ENCODE results near the gene ACAN.

The ACAN gene

DNA sequence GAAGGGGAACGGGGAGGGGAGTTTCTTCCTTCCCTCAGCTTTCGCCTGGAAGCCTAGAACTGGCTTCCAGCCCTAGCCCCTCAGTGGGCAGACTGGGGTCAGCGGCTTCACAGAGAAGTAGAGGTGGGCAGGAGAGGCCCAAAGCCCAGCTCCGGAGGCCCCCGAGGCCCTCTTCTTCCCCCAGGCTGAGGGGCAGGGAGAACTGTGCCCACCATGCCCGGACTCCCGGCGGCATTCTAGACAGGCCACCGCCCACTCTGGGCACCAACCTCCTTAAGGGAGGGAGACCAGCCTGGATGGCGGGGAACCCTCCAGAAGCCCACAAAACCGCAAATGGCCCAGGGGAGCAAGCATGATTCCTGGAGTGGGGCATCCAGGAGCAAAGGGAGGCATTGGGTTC lies 74.2 kb downstream of the ACAN start:
- no peak for DNase-seq (ENCODE audit: low read depth, low spot score)
- ChIA-PET CTCF (interaction anchor here (1.2 to 4.7 kb wide), 10 partner anchors 12 to 424 kb away, joined by 3 to 42 read pairs (median 18); no protein-coding TSS in a partner anchor), POLR2A (interaction anchor here (0.7 kb wide), 1 partner anchor 212 kb away, joined by 3 read pairs; no protein-coding TSS in a partner anchor)
- TF ChIP-seq, protein P1, sequence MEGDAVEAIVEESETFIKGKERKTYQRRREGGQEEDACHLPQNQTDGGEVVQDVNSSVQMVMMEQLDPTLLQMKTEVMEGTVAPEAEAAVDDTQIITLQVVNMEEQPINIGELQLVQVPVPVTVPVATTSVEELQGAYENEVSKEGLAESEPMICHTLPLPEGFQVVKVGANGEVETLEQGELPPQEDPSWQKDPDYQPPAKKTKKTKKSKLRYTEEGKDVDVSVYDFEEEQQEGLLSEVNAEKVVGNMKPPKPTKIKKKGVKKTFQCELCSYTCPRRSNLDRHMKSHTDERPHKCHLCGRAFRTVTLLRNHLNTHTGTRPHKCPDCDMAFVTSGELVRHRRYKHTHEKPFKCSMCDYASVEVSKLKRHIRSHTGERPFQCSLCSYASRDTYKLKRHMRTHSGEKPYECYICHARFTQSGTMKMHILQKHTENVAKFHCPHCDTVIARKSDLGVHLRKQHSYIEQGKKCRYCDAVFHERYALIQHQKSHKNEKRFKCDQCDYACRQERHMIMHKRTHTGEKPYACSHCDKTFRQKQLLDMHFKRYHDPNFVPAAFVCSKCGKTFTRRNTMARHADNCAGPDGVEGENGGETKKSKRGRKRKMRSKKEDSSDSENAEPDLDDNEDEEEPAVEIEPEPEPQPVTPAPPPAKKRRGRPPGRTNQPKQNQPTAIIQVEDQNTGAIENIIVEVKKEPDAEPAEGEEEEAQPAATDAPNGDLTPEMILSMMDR (IDR thresholded peaks at IDR 0.05; ENCODE audit: insufficient read depth, low read length, missing control alignments) = no peak
- no peak overlapping the region for H3K4me3 ChIP-seq (ENCODE audit: low read depth, low read length)

DNA sequence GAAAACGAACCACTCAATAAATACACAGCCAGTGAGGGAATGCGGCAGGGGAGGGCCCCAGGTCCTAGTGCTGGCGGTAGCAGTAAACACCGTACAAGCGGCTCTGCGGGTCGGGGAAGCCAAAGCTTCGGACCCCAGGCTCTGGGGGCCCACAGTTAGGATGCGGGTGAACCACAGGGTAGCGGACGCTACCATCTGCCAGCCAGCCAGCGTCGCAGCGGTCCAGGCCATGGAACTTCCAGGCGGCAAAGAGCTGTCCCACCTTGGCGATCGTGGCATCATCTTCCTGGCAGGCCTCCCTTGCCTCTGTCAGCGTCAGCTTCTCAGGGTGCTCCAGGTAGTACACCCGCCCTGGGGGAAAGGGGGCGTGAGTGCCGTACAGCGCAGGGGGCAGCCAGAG lies 74.7 kb downstream of the ACAN start:
- POLR2A ChIA-PET = no interaction called here
- TF ChIP-seq, protein P1 (IDR thresholded peaks at IDR 0.05; ENCODE audit: insufficient read depth, low read length, missing control alignments) = no peak
- DNase-seq (ENCODE audit: low read depth, low spot score) = no peak
- H3K4me3 ChIP-seq (ENCODE audit: low read depth, low read length) = no peak overlapping the region
- CTCF ChIA-PET = interaction anchor here (0.8 to 4.7 kb wide), 25 partner anchors 9 to 423 kb away, joined by 3 to 42 read pairs (median 9); partner anchors contain the start of gene HAPLN3

DNA sequence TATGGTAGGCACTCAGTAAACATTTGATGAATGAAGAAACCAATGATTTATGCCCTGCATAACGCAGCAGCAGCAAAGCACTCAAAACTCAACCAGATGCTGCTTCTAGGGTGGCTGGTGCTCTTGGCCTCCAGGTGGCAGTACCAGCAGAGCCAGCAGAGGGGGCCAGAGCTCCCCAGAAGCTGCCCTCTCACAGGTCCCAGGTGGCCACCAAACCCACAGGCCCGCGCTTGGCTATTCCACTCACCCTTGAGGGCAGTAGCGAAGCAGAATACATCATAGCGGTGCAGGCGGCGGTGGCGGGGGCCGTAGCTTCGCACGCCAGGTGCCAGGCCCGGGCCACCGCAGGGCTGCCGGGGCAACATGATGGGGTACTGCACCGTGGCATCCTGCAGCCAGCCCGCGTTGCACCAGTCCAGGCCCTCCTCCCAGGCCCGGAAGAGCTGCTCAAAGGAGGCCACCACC lies 75.5 kb downstream of the ACAN start:
- TF ChIP-seq, protein P1 (IDR thresholded peaks at IDR 0.05; ENCODE audit: insufficient read depth, low read length, missing control alignments) = peak; percentile 90
- H3K4me3 ChIP-seq (ENCODE audit: low read depth, low read length) = no peak overlapping the region
- POLR2A ChIA-PET = no interaction called here
- no peak for DNase-seq (ENCODE audit: low read depth, low spot score)
- CTCF ChIA-PET = interaction anchor here (0.7 to 4.7 kb wide), 34 partner anchors 10 to 393 kb away, joined by 3 to 42 read pairs (median 6); partner anchors contain the start of gene HAPLN3

DNA sequence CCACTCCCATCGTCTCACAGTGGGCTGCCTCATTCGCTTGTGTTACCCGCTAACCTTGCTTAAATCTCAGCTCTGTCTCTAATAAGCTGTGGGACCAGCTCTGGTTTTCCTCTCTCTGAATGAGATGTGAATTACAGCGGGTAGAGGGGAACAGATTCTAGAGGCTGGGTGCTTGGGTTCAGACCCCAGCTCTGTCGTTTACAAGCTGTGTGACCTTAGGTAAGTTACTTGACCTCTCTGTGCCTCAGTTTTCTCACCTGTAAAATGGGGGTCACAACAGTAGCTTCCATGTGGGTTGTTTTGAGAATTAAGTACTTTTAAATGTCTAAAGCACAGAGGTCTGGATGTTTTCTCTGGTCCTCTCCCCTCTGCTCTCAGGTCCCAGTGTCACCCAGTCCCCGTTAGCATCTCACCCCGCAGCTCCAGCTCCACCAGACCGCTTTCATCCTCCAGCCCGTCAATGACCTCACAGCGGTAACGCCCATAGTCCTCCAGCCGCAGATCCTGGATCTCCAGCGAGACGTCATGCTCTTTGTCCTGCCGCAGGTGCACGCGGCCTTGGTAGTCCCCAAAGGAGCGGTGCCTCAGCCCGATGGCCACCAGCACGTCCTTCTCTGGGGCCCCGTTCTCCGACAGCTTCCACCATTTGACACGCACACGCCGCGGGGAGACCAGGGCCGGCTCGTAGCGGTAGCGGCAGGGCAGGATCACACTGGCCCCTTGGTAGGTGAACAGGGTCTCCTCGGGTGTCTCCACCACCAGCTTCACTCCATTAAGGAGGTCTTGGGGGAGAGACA lies 77.9 kb downstream of the ACAN start:
- H3K4me3 ChIP-seq (ENCODE audit: low read depth, low read length) = no peak overlapping the region
- TF ChIP-seq, protein P1 (IDR thresholded peaks at IDR 0.05; ENCODE audit: insufficient read depth, low read length, missing control alignments) = no peak
- ChIA-PET POLR2A (no interaction called here), CTCF (interaction anchor here (0.7 to 4.7 kb wide), 15 partner anchors 12 to 297 kb away, joined by 3 to 34 read pairs (median 3); no protein-coding TSS in a partner anchor)
- no peak for DNase-seq (ENCODE audit: low read depth, low spot score)

DNA sequence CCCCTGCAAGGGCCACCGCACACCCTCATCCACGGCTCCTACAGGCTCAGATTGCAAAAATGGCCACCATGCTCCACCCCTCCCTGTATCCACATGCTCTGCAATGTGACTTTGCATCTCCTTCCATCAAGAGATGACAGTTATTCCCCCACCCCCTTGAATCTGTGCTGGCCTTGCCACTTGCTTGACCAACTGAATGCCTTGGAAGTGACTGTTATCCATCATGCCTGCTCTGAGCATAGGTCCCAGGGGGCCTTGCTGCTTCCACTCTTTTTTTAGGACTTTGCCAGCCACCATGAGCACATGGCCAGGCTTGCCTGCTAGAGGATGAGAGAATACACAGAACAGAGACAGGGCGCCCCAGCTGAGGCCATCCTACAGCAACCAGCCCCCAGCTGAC lies 78.5 kb downstream of the ACAN start:
- no peak overlapping the region for H3K4me3 ChIP-seq (ENCODE audit: low read depth, low read length)
- TF ChIP-seq, protein P1 (IDR thresholded peaks at IDR 0.05; ENCODE audit: insufficient read depth, low read length, missing control alignments) = no peak
- ChIA-PET POLR2A (no interaction called here), CTCF (interaction anchor here (0.7 to 4.4 kb wide), 7 partner anchors 10 to 296 kb away, joined by 3 to 34 read pairs (median 9); no protein-coding TSS in a partner anchor)
- DNase-seq (ENCODE audit: low read depth, low spot score) = no peak

DNA sequence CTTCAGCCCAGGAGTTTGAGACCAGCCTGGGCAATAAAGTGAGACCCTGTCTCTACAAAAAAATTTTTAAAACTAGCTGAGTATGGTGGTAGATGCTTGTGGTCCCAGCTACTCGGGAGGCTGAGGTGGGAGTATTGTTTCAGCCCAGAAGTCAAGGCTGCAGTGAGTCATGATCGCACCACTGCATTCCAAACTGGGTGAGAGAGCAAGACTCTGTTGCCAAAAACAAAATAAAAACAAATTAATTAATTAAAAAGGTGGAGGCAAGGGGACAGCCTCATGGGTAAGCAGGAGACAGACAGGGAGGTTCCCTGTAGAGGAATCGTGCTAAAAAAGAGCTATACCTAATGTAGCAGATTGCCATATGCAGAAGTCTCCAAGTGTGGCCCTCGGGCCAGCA lies 79.5 kb downstream of the ACAN start:
- TF ChIP-seq, protein P1 (IDR thresholded peaks at IDR 0.05; ENCODE audit: insufficient read depth, low read length, missing control alignments) = no peak
- no peak for DNase-seq (ENCODE audit: low read depth, low spot score)
- ChIA-PET CTCF (interaction anchor here (0.7 to 2.6 kb wide), 11 partner anchors 9 to 295 kb away, joined by 3 to 13 read pairs (median 4); no protein-coding TSS in a partner anchor), POLR2A (no interaction called here)
- H3K4me3 ChIP-seq (ENCODE audit: low read depth, low read length) = no peak overlapping the region
